Measurements from ENCODE around the gene ZNF407.

GRCh38 chr18:74682991-74683297 lies 85.3 kb downstream of the ZNF407 start:
- TF ChIP-seq POLR2A (IDR thresholded peaks at IDR 0.05), result no peak
- no peak for TF ChIP-seq CTCF (IDR thresholded peaks at IDR 0.05)

All from testis (tissue), 2 donors.